ENCODE data around the gene C8A. TPM values are rescaled to one million over a fixed set of nuclear protein-coding genes. Genes with fewer than 3 reads are reported as not detected.

C8A gene
- total RNA-seq, 1 experiment from 2014 or later: not detected

DNA sequence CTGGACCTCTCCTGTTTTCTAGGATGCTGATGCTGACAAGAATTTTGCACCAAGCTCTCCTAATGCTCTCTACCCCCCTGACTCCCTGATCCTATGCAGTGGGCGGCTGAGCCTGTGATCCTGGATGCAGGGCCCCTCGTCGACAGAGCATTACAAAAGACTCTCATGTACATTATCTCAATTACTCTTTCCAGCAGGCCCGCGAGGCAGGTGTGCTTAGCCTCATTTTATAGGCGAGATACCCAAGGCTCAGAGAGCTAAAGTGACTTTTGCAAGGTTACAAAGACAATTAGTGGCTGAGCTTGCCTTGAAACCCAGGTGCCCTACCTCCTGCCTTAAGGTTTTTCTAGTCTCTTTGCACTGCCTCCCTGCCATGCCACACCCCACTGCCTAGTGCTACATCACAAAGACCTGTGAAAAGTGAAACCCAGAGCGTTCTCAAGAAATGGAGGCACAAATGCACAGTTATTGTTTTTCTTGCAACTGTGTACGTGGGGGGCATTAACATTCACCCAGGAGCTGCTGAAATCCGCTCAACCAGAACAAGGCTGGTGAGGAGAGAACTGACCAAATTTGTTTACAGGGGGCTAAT is 10.0 kb upstream of the C8A start:
- H3K9me3 ChIP-seq (ENCODE audit: low read length): no peaks in the 10 kb centered on the region
- H3K9ac ChIP-seq (ENCODE audit: low read length): no peak overlapping the region
- H3K79me2 ChIP-seq (ENCODE audit: low read length): no peaks in the 10 kb centered on the region
- DNase-seq: no peak
- no peak overlapping the region for H3K4me3 ChIP-seq (ENCODE audit: low read length)
- no peaks in the 10 kb centered on the region for H3K36me3 ChIP-seq (ENCODE audit: insufficient read depth, low read length)
- no peaks in the 10 kb centered on the region for H3K4me1 ChIP-seq (ENCODE audit: low read length)
- H3K27me3 ChIP-seq (ENCODE audit: low read length): no peaks in the 10 kb centered on the region
- no peak overlapping the region for H3K27ac ChIP-seq (ENCODE audit: low read length)
- no peak overlapping the region for H3K4me2 ChIP-seq (ENCODE audit: low read depth, low read length, poor library complexity, severe bottlenecking)
- no peak overlapping the region for H2AFZ ChIP-seq (ENCODE audit: low read length)
- no peaks in the 10 kb centered on the region for H4K20me1 ChIP-seq (ENCODE audit: insufficient read depth, low read depth, low read length)
- no peaks in the 10 kb centered on the region for H3K9me2 ChIP-seq (replicated peaks; ENCODE audit: insufficient read depth, low read length)

GRCh38 chr1:56845343-56845742 is 9.3 kb upstream of the C8A start:
- no peaks in the 10 kb centered on the region for H3K79me2 ChIP-seq (ENCODE audit: low read length)
- H3K9me2 ChIP-seq (replicated peaks; ENCODE audit: insufficient read depth, low read length): no peaks in the 10 kb centered on the region
- no peak overlapping the region for H2AFZ ChIP-seq (ENCODE audit: low read length)
- DNase-seq: no peak
- no peak overlapping the region for H3K4me2 ChIP-seq (ENCODE audit: low read depth, low read length, poor library complexity, severe bottlenecking)
- no peaks in the 10 kb centered on the region for H4K20me1 ChIP-seq (ENCODE audit: insufficient read depth, low read depth, low read length)
- H3K4me3 ChIP-seq (ENCODE audit: low read length): no peak overlapping the region
- no peaks in the 10 kb centered on the region for H3K9me3 ChIP-seq (ENCODE audit: low read length)
- no peak overlapping the region for H3K9ac ChIP-seq (ENCODE audit: low read length)
- no peaks in the 10 kb centered on the region for H3K4me1 ChIP-seq (ENCODE audit: low read length)
- no peak overlapping the region for H3K27ac ChIP-seq (ENCODE audit: low read length)
- no peaks in the 10 kb centered on the region for H3K36me3 ChIP-seq (ENCODE audit: insufficient read depth, low read length)
- H3K27me3 ChIP-seq (ENCODE audit: low read length): no peaks in the 10 kb centered on the region

GRCh38 chr1:56849750-56850149 is 4.8 kb upstream of the C8A start:
- no peaks in the 10 kb centered on the region for H3K79me2 ChIP-seq (ENCODE audit: low read length)
- no peak overlapping the region for H3K4me2 ChIP-seq (ENCODE audit: low read depth, low read length, poor library complexity, severe bottlenecking)
- H3K36me3 ChIP-seq (ENCODE audit: insufficient read depth, low read length): no peaks in the 10 kb centered on the region
- H3K27me3 ChIP-seq (ENCODE audit: low read length): no peaks in the 10 kb centered on the region
- no peaks in the 10 kb centered on the region for H3K9me3 ChIP-seq (ENCODE audit: low read length)
- no peak for DNase-seq
- H2AFZ ChIP-seq (ENCODE audit: low read length): no peak overlapping the region
- H3K4me3 ChIP-seq (ENCODE audit: low read length): no peak overlapping the region
- no peaks in the 10 kb centered on the region for H3K4me1 ChIP-seq (ENCODE audit: low read length)
- no peaks in the 10 kb centered on the region for H3K9me2 ChIP-seq (replicated peaks; ENCODE audit: insufficient read depth, low read length)
- H3K27ac ChIP-seq (ENCODE audit: low read length): no peak overlapping the region
- H3K9ac ChIP-seq (ENCODE audit: low read length): no peak overlapping the region
- no peaks in the 10 kb centered on the region for H4K20me1 ChIP-seq (ENCODE audit: insufficient read depth, low read depth, low read length)

- Histone ChIP-seq H4K20me1 (ENCODE audit: insufficient read depth, low read depth, low read length) (no peaks in the 10 kb centered on the region), H3K9ac (ENCODE audit: low read length) (no peak overlapping the region), H3K9me2 (replicated peaks; ENCODE audit: insufficient read depth, low read length) (no peaks in the 10 kb centered on the region), H3K4me2 (ENCODE audit: low read depth, low read length, poor library complexity, severe bottlenecking) (no peak overlapping the region), H2AFZ (ENCODE audit: low read length) (no peak overlapping the region), H3K27ac (ENCODE audit: low read length) (no peak overlapping the region), H3K36me3 (ENCODE audit: insufficient read depth, low read length) (no peaks in the 10 kb centered on the region), H3K79me2 (ENCODE audit: low read length) (no peaks in the 10 kb centered on the region), H3K27me3 (ENCODE audit: low read length) (no peaks in the 10 kb centered on the region), H3K9me3 (ENCODE audit: low read length) (no peaks in the 10 kb centered on the region), H3K4me3 (ENCODE audit: low read length) (no peak overlapping the region), H3K4me1 (ENCODE audit: low read length) (no peaks in the 10 kb centered on the region)
- no peak for DNase-seq
Observed at GRCh38 chr1:56850411-56850810, 4.2 kb upstream of the C8A start.

DNA sequence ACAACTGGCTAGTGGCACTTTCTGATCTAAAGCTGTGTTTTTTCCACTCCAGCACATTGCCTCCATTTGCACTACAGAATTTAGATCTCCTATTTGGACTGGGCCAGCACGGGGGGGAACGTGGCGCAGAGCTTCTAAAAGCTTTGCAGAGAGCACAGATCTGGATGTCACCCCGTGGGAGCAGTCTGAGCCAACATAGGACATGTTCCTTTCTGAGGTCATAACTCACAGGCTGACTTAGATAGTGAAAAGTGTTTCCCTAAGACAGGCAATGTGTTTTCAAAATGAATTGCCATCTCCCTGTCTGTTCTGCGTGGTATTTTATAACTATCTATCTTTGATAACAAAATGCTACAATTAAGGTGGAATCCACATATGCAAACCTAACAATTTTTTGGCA is 3.7 kb upstream of the C8A start:
- Histone ChIP-seq H3K4me1 (ENCODE audit: low read length) (no peaks in the 10 kb centered on the region), H3K9ac (ENCODE audit: low read length) (no peak overlapping the region), H3K36me3 (ENCODE audit: insufficient read depth, low read length) (no peaks in the 10 kb centered on the region), H3K4me2 (ENCODE audit: low read depth, low read length, poor library complexity, severe bottlenecking) (no peak overlapping the region), H3K79me2 (ENCODE audit: low read length) (no peaks in the 10 kb centered on the region), H3K4me3 (ENCODE audit: low read length) (no peak overlapping the region), H3K27ac (ENCODE audit: low read length) (no peak overlapping the region), H2AFZ (ENCODE audit: low read length) (no peak overlapping the region), H3K9me3 (ENCODE audit: low read length) (no peaks in the 10 kb centered on the region), H3K27me3 (ENCODE audit: low read length) (no peaks in the 10 kb centered on the region), H4K20me1 (ENCODE audit: insufficient read depth, low read depth, low read length) (no peaks in the 10 kb centered on the region), H3K9me2 (replicated peaks; ENCODE audit: insufficient read depth, low read length) (no peaks in the 10 kb centered on the region)
- no peak for DNase-seq

GRCh38 chr1:56852476-56852875 is 2.1 kb upstream of the C8A start:
- no peak overlapping the region for H2AFZ ChIP-seq (ENCODE audit: low read length)
- no peaks in the 10 kb centered on the region for H3K4me1 ChIP-seq (ENCODE audit: low read length)
- DNase-seq: no peak
- H3K4me2 ChIP-seq (ENCODE audit: low read depth, low read length, poor library complexity, severe bottlenecking): no peak overlapping the region
- H3K9me2 ChIP-seq (replicated peaks; ENCODE audit: insufficient read depth, low read length): no peaks in the 10 kb centered on the region
- no peak overlapping the region for H3K9ac ChIP-seq (ENCODE audit: low read length)
- no peaks in the 10 kb centered on the region for H3K79me2 ChIP-seq (ENCODE audit: low read length)
- H3K36me3 ChIP-seq (ENCODE audit: insufficient read depth, low read length): no peaks in the 10 kb centered on the region
- no peaks in the 10 kb centered on the region for H3K27me3 ChIP-seq (ENCODE audit: low read length)
- no peaks in the 10 kb centered on the region for H4K20me1 ChIP-seq (ENCODE audit: insufficient read depth, low read depth, low read length)
- H3K27ac ChIP-seq (ENCODE audit: low read length): no peak overlapping the region
- no peak overlapping the region for H3K4me3 ChIP-seq (ENCODE audit: low read length)
- no peaks in the 10 kb centered on the region for H3K9me3 ChIP-seq (ENCODE audit: low read length)

DNA sequence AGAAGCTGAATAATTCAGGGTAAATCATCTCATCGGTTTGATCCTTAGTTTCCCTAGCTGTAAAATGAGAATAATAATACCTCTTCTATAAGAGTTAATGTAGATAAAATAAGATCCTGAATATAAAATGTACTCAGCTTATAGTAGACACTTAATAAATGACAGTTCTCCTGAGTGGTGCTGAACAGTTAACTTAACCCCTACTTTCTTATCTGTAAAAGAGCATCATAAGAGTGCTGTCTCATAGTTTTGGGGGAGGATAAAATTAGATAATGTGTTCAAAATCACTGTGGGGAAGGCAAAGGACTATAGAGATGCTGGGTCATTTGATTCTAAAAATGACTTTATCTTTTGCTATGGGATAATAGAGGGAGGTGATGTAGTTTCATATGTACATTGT is 593 bp downstream of the C8A start:
- no peaks in the 10 kb centered on the region for H3K36me3 ChIP-seq (ENCODE audit: insufficient read depth, low read length)
- no peak overlapping the region for H3K4me2 ChIP-seq (ENCODE audit: low read depth, low read length, poor library complexity, severe bottlenecking)

GRCh38 chr1:56856186-56856585 is 1.6 kb downstream of the C8A start:
- no peaks in the 10 kb centered on the region for H3K27me3 ChIP-seq (ENCODE audit: low read length)

More for the DNA sequence above, 593 bp downstream of the C8A start:
- Histone ChIP-seq H4K20me1 (ENCODE audit: insufficient read depth, low read depth, low read length) (no peaks in the 10 kb centered on the region), H2AFZ (ENCODE audit: low read length) (no peak overlapping the region), H3K4me3 (ENCODE audit: low read length) (no peak overlapping the region), H3K79me2 (ENCODE audit: low read length) (no peaks in the 10 kb centered on the region), H3K9me3 (ENCODE audit: low read length) (no peaks in the 10 kb centered on the region), H3K9me2 (replicated peaks; ENCODE audit: insufficient read depth, low read length) (no peaks in the 10 kb centered on the region), H3K9ac (ENCODE audit: low read length) (no peak overlapping the region), H3K27me3 (ENCODE audit: low read length) (no peaks in the 10 kb centered on the region), H3K27ac (ENCODE audit: low read length) (no peak overlapping the region), H3K4me1 (ENCODE audit: low read length) (no peaks in the 10 kb centered on the region)
- no peak for DNase-seq

DNA sequence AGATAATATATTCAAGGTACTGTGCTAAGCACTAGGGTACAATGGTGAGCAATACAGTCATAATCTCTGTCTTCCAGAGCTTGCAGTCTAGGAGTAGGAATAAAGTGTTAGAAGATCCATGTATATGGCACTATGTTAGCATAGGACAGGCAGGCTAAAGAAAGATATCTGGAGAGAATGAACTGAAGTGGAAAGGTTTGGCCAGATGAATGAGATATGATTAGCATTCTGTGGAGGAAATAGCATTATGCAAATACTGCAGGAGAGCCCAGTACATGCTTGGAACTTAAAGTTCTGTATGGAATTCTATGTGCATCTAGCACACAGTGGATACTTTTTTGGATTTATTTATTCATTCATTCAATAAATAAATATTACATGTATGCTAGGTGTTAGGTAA is 4.7 kb downstream of the C8A start:
- Histone ChIP-seq H3K4me3 (ENCODE audit: low read length) (no peak overlapping the region), H3K9ac (ENCODE audit: low read length) (no peak overlapping the region), H3K9me2 (replicated peaks; ENCODE audit: insufficient read depth, low read length) (no peaks in the 10 kb centered on the region), H3K27me3 (ENCODE audit: low read length) (no peaks in the 10 kb centered on the region), H3K4me1 (ENCODE audit: low read length) (no peaks in the 10 kb centered on the region), H4K20me1 (ENCODE audit: insufficient read depth, low read depth, low read length) (no peaks in the 10 kb centered on the region), H2AFZ (ENCODE audit: low read length) (no peak overlapping the region), H3K36me3 (ENCODE audit: insufficient read depth, low read length) (no peaks in the 10 kb centered on the region), H3K27ac (ENCODE audit: low read length) (no peak overlapping the region), H3K4me2 (ENCODE audit: low read depth, low read length, poor library complexity, severe bottlenecking) (no peak overlapping the region), H3K9me3 (ENCODE audit: low read length) (no peaks in the 10 kb centered on the region), H3K79me2 (ENCODE audit: low read length) (no peaks in the 10 kb centered on the region)
- DNase-seq: no peak

More at GRCh38 chr1:56856186-56856585, 1.6 kb downstream of the C8A start:
- Histone ChIP-seq H4K20me1 (ENCODE audit: insufficient read depth, low read depth, low read length) (no peaks in the 10 kb centered on the region), H3K4me1 (ENCODE audit: low read length) (no peaks in the 10 kb centered on the region), H2AFZ (ENCODE audit: low read length) (no peak overlapping the region), H3K4me2 (ENCODE audit: low read depth, low read length, poor library complexity, severe bottlenecking) (no peak overlapping the region), H3K9me3 (ENCODE audit: low read length) (no peaks in the 10 kb centered on the region), H3K4me3 (ENCODE audit: low read length) (no peak overlapping the region), H3K27ac (ENCODE audit: low read length) (no peak overlapping the region), H3K9me2 (replicated peaks; ENCODE audit: insufficient read depth, low read length) (no peaks in the 10 kb centered on the region), H3K9ac (ENCODE audit: low read length) (no peak overlapping the region), H3K79me2 (ENCODE audit: low read length) (no peaks in the 10 kb centered on the region), H3K36me3 (ENCODE audit: insufficient read depth, low read length) (no peaks in the 10 kb centered on the region)
- DNase-seq: no peak
